ENCODE data around the gene ARHGEF1. TPM values are rescaled to one million over a fixed set of nuclear protein-coding genes. Genes with fewer than 3 reads are reported as not detected.

The ARHGEF1 gene
- total RNA-seq, 1 experiment from 2014 or later, result 106 TPM

DNA sequence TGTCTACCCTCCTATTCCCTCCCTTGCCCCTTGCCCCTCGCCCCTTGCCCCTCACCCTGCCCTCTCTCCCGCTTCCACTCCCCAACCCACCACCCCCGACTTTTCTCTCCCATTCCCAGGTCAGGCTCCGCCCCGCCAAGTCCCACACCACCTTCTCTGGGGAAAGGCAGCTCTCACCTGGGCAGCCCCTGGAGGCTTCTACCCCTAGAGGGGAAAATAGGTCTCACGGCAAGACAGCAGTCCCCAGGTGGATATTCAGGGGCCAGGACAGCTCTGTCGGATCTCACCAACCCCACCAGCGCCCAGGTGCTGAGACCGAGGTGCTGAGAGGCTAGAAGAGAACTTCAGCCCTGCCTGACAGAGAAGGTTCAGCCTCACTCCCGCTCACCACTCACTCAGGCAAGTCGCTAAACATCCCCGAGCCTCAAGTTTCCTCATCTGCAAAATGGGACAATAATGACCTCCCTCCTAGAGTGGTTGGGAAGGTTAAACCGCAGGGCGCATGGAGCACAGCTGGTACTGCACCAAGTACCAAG, 46.6 kb downstream of the ARHGEF1 start:
- H3K36me3 Mint-ChIP-seq (ENCODE audit: insufficient read depth, unreplicated experiment), result no peaks in the 10 kb centered on the region

DNA sequence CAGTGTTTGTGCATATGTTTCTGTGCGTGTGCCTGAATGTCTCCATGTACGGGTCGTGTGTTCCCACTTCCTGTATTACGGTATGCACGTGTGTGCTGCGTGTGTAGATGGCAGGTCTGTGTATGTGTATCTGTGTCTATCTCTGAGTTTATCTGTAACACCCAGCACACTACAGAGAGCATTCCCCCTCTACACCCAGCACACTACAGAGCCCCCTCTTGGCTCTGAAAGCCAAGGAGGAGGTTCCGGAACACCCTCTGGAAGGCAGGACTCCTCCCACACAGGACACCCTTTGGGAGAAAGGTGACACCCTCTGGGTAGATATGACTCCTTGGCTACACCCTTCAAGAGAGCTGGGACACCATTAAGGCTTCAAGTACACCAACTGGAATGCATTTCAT, 47.3 kb downstream of the ARHGEF1 start:
- Mint-ChIP-seq H3K4me1 (ENCODE audit: insufficient read depth, unreplicated experiment) (peaks cover 14% of the 10 kb centered on the region), H3K27ac (ENCODE audit: low read depth, unreplicated experiment) (no peak overlapping the region), H3K36me3 (ENCODE audit: insufficient read depth, unreplicated experiment) (peaks cover 2% of the 10 kb centered on the region), H3K4me3 (ENCODE audit: unreplicated experiment) (no peak overlapping the region), H3K9me3 (ENCODE audit: unreplicated experiment) (no peaks in the 10 kb centered on the region), H3K27me3 (ENCODE audit: insufficient read depth, unreplicated experiment) (peaks cover 33% of the 10 kb centered on the region)
- CTCF ChIA-PET, result interaction anchor here (0.5 to 0.9 kb wide), 2 partner anchors 22 to 82 kb away, joined by 3 read pairs; no protein-coding TSS in a partner anchor
- POLR2A ChIA-PET, result no interaction called here
- TF ChIP-seq, protein P1, sequence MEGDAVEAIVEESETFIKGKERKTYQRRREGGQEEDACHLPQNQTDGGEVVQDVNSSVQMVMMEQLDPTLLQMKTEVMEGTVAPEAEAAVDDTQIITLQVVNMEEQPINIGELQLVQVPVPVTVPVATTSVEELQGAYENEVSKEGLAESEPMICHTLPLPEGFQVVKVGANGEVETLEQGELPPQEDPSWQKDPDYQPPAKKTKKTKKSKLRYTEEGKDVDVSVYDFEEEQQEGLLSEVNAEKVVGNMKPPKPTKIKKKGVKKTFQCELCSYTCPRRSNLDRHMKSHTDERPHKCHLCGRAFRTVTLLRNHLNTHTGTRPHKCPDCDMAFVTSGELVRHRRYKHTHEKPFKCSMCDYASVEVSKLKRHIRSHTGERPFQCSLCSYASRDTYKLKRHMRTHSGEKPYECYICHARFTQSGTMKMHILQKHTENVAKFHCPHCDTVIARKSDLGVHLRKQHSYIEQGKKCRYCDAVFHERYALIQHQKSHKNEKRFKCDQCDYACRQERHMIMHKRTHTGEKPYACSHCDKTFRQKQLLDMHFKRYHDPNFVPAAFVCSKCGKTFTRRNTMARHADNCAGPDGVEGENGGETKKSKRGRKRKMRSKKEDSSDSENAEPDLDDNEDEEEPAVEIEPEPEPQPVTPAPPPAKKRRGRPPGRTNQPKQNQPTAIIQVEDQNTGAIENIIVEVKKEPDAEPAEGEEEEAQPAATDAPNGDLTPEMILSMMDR (IDR thresholded peaks at IDR 0.05; ENCODE audit: unreplicated experiment), result no peak
- DNase-seq (ENCODE audit: unreplicated experiment), result no peak
- no TSS peak for BruUV-seq (replicated peaks)
- intact Hi-C loops (cut with micrococcal nuclease), result no loop called here

More for the DNA sequence above, 46.6 kb downstream of the ARHGEF1 start:
- no peak overlapping the region for H3K4me3 Mint-ChIP-seq (ENCODE audit: unreplicated experiment)
- H3K4me1 Mint-ChIP-seq (ENCODE audit: insufficient read depth, unreplicated experiment), result peaks cover 7% of the 10 kb centered on the region
- H3K9me3 Mint-ChIP-seq (ENCODE audit: unreplicated experiment), result no peaks in the 10 kb centered on the region
- H3K27ac Mint-ChIP-seq (ENCODE audit: low read depth, unreplicated experiment), result no peak overlapping the region
- TF ChIP-seq, protein P1 (IDR thresholded peaks at IDR 0.05; ENCODE audit: unreplicated experiment), result no peak
- no TSS peak for BruUV-seq (replicated peaks)
- peaks cover 26% of the 10 kb centered on the region for H3K27me3 Mint-ChIP-seq (ENCODE audit: insufficient read depth, unreplicated experiment)
- intact Hi-C loops (cut with micrococcal nuclease), result no loop called here
- POLR2A ChIA-PET, result no interaction called here
- CTCF ChIA-PET, result no interaction called here
- DNase-seq (ENCODE audit: unreplicated experiment), result no peak

DNA sequence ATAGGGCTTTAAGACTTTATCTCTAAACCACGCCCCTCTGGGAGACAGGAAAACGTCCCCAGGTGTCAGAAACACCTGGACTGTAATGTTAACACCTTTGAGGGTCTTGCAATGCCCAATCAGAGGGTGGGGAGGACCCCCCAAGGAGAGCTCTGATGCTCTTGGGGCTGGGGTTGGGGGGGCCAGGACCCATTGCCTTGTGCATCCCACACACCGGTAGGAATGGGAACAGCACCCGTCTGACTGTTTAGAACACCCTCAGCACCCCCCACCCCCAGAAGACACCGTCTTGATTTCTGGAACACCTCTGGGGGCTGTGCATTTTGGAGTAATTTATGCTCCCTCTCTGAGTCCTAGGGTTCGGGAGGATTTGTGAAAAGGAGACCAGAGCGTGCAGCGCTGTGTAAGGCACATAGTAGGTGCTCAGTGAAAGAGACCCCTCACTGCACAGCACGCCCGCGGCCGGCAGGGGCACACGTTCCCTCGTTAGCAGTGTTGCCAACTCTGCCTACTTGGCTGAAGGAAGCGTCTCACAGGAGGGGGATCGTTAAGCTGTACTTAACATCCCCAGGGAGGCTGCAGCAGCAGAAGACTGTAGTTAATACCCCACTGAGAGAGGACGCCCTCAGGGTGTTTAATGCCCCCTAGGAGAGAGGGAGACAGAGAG, 48.1 kb downstream of the ARHGEF1 start:
- no peak for DNase-seq (ENCODE audit: unreplicated experiment)
- peaks cover 18% of the 10 kb centered on the region for H3K4me1 Mint-ChIP-seq (ENCODE audit: insufficient read depth, unreplicated experiment)
- ChIA-PET POLR2A (interaction anchor here (1.0 kb wide), 1 partner anchor 66 kb away, joined by 3 read pairs; no protein-coding TSS in a partner anchor), CTCF (interaction anchor here (0.9 kb wide), 1 partner anchor 22 kb away, joined by 3 read pairs; no protein-coding TSS in a partner anchor)
- BruUV-seq (replicated peaks), result no TSS peak
- intact Hi-C loops (cut with micrococcal nuclease), result no loop called here
- H3K36me3 Mint-ChIP-seq (ENCODE audit: insufficient read depth, unreplicated experiment), result peaks cover 5% of the 10 kb centered on the region
- no peaks in the 10 kb centered on the region for H3K9me3 Mint-ChIP-seq (ENCODE audit: unreplicated experiment)
- TF ChIP-seq, protein P1 (IDR thresholded peaks at IDR 0.05; ENCODE audit: unreplicated experiment), result peak; percentile 27
- peaks cover 40% of the 10 kb centered on the region for H3K27me3 Mint-ChIP-seq (ENCODE audit: insufficient read depth, unreplicated experiment)
- no peak overlapping the region for H3K4me3 Mint-ChIP-seq (ENCODE audit: unreplicated experiment)
- H3K27ac Mint-ChIP-seq (ENCODE audit: low read depth, unreplicated experiment), result no peak overlapping the region

DNA sequence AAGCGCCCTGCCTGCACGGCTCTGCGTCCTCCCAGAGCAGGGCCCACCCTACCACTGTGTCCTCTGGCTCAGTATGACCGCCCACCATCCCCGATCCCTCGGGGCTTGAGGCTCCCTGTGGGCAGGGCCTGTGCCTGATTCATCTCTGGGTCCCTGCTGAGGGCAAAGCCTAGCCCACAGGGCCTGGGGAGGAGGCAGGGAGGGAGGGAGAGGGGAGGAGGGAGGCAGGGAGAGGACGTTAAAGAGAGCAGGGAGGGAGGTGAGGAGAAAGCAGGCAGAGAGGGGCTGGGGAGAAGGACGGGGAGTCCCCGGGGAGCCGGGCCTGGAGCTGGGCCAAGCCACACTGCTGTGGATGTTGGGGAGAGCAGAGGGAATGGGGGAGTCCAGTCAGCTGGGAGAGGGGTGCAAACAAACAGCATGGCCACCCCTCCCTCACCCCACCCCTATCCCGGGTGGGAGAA, 49.3 kb downstream of the ARHGEF1 start:
- intact Hi-C loops (cut with micrococcal nuclease), result no loop called here
- ChIA-PET POLR2A (no interaction called here), CTCF (no interaction called here)
- no peaks in the 10 kb centered on the region for H3K9me3 Mint-ChIP-seq (ENCODE audit: unreplicated experiment)
- no TSS peak for BruUV-seq (replicated peaks)
- H3K4me3 Mint-ChIP-seq (ENCODE audit: unreplicated experiment), result no peak overlapping the region
- H3K4me1 Mint-ChIP-seq (ENCODE audit: insufficient read depth, unreplicated experiment), result peaks cover 27% of the 10 kb centered on the region
- DNase-seq (ENCODE audit: unreplicated experiment), result no peak
- peaks cover 5% of the 10 kb centered on the region for H3K36me3 Mint-ChIP-seq (ENCODE audit: insufficient read depth, unreplicated experiment)
- TF ChIP-seq, protein P1 (IDR thresholded peaks at IDR 0.05; ENCODE audit: unreplicated experiment), result no peak
- peaks cover 52% of the 10 kb centered on the region for H3K27me3 Mint-ChIP-seq (ENCODE audit: insufficient read depth, unreplicated experiment)
- H3K27ac Mint-ChIP-seq (ENCODE audit: low read depth, unreplicated experiment), result no peak overlapping the region

All from MCF 10A (cell line).